Vagina (tissue), 2 donors: ENCODE data around the gene VOPP1.

Experiments
- CTCF ChIP-seq, 3 experiments: fragments of 450-650 bp in 2 of 3; fragments of 200-600 bp in 1 of 3; sonication (generic) in 1 of 3; IDR thresholded peaks; one replicate each; pipeline ENCODE4 v1.5.1; 2017 to 2019; ENCODE audit warnings: antibody characterized with exemption in 3 of 3, mild to moderate bottlenecking in 2 of 3, moderate library complexity in 2 of 3
- POLR2A ChIP-seq, 2 donors: fragments of 450-650 bp; IDR thresholded peaks; one replicate each; pipeline ENCODE4 v1.6.1; 2017; ENCODE audit warnings: antibody characterized with exemption in 2 of 2, mild to moderate bottlenecking in 2 of 2, moderate library complexity in 2 of 2

GRCh38 chr7:55575098-55575497 is 2.8 kb upstream of the VOPP1 start:
- TF ChIP-seq CTCF (IDR thresholded peaks at IDR 0.05) (no peak), POLR2A (IDR thresholded peaks at IDR 0.05) (no peak)
